T-helper 2 cell treated with Interferon-gamma antibody and Interleukin-4, amounts not matched to agents 5 μg/mL and 100 μg/mL, for 36 hours (primary cell): ENCODE measurements around the gene TMEM236.
A peak's percentile ranks its signal among the peaks of the same experiment; 100 is the strongest.

Experiments used
- DNase-seq: peaks from one replicate; pipeline ENCODE4 v3.0.0; 2021; ENCODE audit warnings: low spot score
- H3K27ac Mint-ChIP-seq: one replicate; pipeline ENCODE4 v1.8.0; 2021; ENCODE audit warnings: mild to moderate bottlenecking, mixed read lengths
- H3K27me3 Mint-ChIP-seq: one replicate; pipeline ENCODE4 v1.8.0; 2021; ENCODE audit warnings: low read depth, mixed read lengths
- H3K36me3 Mint-ChIP-seq: one replicate; pipeline ENCODE4 v1.8.0; 2021; ENCODE audit warnings: low read depth, mixed read lengths
- H3K4me1 Mint-ChIP-seq: one replicate; pipeline ENCODE4 v1.8.0; 2021; ENCODE audit warnings: low read depth, mixed read lengths
- H3K4me3 Mint-ChIP-seq: one replicate; pipeline ENCODE4 v1.8.0; 2022; ENCODE audit warnings: mild to moderate bottlenecking, moderate library complexity, mixed read lengths
- H3K9me3 Mint-ChIP-seq: one replicate; pipeline ENCODE4 v1.8.0; 2021; ENCODE audit warnings: mixed read lengths

TMEM236 gene

DNA sequence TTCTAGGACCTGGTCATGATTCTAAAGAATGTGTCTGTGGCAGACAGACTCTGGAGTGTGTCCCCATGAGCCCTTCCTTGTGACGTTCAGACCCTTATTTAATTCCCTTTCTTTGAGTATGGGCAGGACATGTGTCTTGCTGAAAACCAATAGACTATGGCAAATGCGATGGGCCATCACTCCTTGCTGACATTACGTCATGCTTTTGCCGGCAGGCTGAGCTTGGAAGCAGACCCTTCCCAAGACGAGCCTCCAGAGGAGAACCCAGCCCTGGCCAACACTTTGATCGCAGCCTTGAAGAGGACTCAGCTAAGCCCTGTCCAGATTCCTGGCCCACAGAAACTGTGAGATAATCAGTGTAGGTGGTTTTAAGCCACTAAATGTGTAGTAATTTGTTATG, 18.4 kb upstream of the TMEM236 start:
- no peak overlapping the region for H3K4me3 Mint-ChIP-seq
- no peaks in the 10 kb centered on the region for H3K9me3 Mint-ChIP-seq
- no peaks in the 10 kb centered on the region for H3K36me3 Mint-ChIP-seq
- no peak overlapping the region for H3K27ac Mint-ChIP-seq
- H3K27me3 Mint-ChIP-seq = no peaks in the 10 kb centered on the region
- H3K4me1 Mint-ChIP-seq = no peaks in the 10 kb centered on the region
- DNase-seq = no peak

DNA sequence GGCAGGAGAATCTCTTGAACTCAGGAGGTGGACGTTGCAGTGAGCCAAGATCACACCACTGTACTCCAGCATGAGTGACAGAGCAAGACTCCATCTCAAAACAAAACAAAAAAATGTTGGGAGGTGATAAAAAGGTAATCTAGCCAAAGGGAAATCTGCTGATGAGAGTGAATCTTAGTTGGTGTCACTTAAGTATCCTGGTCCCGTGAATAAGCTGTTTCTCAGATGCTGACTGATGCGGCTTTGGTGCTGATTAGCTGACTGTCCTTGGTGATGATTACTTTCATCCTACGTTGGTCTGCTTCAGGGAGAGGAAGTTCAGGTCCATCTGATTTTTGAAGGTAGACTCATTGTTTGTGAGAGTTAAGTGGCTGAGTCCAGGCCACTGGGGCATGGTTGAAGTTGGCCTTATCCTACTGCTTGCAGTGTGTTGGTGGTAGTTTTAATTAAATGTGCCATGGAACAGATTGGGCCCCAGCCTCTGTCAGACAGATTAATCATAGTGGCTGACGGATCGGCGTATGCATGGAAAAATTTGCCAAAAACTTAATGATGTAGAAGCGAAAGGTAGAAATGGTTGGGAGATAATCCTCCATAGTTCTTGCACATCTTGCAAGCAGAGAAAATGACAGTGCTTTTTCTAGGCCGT, 17.4 kb upstream of the TMEM236 start:
- no peak for DNase-seq
- no peak overlapping the region for H3K4me3 Mint-ChIP-seq
- no peaks in the 10 kb centered on the region for H3K4me1 Mint-ChIP-seq
- H3K27me3 Mint-ChIP-seq = no peaks in the 10 kb centered on the region
- no peak overlapping the region for H3K27ac Mint-ChIP-seq
- no peaks in the 10 kb centered on the region for H3K9me3 Mint-ChIP-seq
- no peaks in the 10 kb centered on the region for H3K36me3 Mint-ChIP-seq

DNA sequence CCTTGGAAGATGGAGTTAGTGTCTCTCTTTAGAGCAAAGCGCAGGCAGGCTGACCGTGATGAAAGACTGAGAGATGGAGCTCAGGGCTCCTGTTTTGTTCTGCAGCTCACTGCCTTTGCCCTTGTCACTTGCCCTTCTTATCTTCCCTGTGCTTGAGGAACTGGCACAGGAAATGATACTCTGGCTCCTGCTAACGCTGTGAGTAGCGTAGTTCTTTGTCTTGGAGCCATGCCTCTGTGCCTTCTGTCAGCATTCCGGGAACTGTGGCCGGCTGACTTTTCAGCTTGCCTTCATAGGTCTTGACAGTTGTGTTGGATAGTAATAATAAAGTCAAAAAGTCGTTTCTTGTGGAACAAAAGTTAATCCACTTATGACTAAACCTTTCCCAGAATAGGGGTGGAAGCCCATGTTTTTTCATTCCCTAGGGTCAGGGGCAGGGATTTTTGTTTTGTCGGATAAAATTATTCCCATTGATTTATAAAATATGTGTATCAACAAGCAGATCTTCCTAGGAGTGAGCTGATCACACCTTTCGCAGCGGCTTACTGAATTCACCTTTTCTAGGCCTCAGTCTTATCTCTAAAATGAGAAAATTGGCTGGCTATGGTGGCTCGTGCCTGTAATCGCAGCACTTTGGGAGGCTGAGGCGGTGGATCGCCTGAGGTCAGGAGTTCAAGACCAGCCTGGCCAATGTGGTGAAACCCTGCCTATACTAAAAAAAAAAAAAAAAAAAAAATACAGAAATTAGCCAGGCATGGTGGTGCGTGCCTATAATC, 16.6 kb upstream of the TMEM236 start:
- Mint-ChIP-seq H3K27me3 (no peaks in the 10 kb centered on the region), H3K9me3 (no peaks in the 10 kb centered on the region), H3K36me3 (no peaks in the 10 kb centered on the region), H3K4me3 (no peak overlapping the region), H3K27ac (no peak overlapping the region), H3K4me1 (no peaks in the 10 kb centered on the region)
- DNase-seq = no peak

DNA sequence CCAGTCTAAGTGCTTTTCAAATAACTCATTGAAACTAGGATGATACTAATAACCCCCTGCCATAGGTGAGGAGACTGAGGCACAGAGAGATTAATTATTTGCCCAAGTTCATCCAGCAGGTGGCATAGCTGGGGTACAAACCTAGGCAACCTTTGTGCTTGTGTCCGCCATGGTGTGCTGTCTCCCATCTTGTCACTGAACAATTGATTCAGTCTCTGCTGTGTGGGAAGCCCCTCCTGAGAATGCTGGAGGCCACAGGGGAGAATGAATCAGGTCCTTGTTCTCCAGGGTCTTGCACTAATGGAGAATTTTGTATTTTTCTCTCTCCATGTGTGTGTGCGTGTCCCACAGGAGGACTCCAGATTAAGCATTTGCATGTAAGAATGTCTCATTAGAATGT, 15.8 kb upstream of the TMEM236 start:
- Mint-ChIP-seq H3K4me3 (no peak overlapping the region), H3K4me1 (no peaks in the 10 kb centered on the region), H3K27me3 (no peaks in the 10 kb centered on the region), H3K27ac (no peak overlapping the region), H3K36me3 (no peaks in the 10 kb centered on the region), H3K9me3 (no peaks in the 10 kb centered on the region)
- DNase-seq = no peak

DNA sequence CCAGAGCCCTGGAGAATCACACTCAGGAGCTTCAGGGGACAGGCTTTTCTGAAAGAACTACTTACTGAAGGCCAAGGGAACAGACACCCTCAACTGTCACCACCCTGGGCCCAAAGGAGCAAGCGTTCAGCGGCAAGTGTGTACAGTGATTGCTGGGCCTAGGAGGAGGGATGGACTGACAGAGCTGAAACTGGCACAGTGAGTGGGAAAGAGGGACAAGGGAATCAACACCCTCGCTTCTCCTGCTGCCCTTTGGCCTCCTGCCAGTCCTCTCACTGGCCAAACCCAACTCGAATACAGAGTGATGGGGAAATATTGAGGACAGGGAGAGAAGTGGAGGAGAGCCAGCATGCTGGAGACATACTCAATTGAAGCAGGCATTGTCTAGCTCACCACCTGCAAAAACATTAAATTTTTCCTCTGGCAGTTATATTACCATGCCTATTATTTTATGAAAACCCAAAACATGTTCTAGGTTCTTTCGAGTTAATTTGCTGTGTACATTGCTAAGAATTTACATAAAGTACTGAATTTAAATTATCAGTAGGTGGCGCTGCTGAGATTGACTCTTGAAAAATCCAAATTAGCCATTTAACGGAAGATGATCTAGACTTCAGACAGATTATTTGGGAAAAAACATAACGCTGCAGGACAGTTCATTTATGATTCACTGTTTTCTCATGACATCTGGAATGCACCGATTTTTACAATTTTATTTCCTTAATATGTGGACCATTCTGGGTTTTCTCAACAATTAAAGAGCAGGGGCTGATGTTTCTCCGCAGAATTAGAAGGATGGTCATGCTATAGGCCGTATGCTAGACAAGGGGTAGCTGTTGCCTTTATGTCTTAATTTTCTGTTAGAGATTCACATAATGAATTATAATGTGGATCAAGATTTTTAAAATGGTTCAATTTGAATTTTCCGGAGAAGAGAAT, 14.7 kb upstream of the TMEM236 start:
- Mint-ChIP-seq H3K27me3 (no peaks in the 10 kb centered on the region), H3K36me3 (no peaks in the 10 kb centered on the region), H3K27ac (no peak overlapping the region), H3K4me3 (no peak overlapping the region), H3K4me1 (no peaks in the 10 kb centered on the region), H3K9me3 (no peaks in the 10 kb centered on the region)
- DNase-seq = no peak

DNA sequence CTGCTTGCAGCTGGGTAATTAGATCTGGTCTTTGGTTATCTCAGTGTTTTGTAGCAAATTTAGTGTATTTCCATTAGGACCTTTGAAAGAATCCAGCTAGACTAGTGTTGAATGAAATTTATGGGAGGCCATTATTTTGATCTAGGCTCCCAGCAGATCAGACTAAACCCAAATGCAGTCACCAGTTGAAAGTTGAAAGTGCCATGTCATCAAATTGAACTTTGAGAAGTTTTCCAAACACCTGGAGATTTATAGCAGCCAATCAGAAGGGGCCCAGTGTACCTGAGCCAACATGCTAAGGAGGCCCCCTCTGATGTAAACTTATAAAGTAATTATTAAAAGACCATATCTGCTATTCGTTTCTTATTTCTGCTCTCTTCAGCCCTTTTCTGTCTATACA, 11.3 kb upstream of the TMEM236 start:
- no peaks in the 10 kb centered on the region for H3K36me3 Mint-ChIP-seq
- H3K4me3 Mint-ChIP-seq = no peak overlapping the region
- H3K4me1 Mint-ChIP-seq = peaks cover 11% of the 10 kb centered on the region
- no peak overlapping the region for H3K27ac Mint-ChIP-seq
- H3K9me3 Mint-ChIP-seq = no peaks in the 10 kb centered on the region
- DNase-seq = no peak
- H3K27me3 Mint-ChIP-seq = no peaks in the 10 kb centered on the region

DNA sequence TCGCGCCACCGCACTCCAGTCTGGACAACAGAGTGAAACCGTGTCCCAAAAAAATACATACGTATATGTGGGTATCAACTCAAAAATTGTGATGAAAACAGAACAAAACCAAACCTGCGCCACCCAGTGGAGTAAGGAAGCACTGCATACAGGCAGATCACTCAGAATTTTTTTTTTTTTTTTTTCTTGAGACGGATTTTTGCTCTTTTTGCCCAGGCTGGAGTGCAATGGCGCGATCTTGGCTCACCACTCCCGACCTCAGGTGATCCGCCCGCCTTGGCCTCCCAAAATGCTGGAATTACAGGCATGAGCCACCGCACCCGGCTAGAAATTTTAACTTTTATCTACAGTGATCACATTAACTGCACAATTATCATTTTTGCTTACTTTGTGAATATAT, 9.1 kb upstream of the TMEM236 start:
- Mint-ChIP-seq H3K27me3 (no peaks in the 10 kb centered on the region), H3K4me3 (no peak overlapping the region), H3K9me3 (no peaks in the 10 kb centered on the region), H3K36me3 (no peaks in the 10 kb centered on the region), H3K27ac (no peak overlapping the region), H3K4me1 (peaks cover 11% of the 10 kb centered on the region)
- DNase-seq = peak; percentile 37

DNA sequence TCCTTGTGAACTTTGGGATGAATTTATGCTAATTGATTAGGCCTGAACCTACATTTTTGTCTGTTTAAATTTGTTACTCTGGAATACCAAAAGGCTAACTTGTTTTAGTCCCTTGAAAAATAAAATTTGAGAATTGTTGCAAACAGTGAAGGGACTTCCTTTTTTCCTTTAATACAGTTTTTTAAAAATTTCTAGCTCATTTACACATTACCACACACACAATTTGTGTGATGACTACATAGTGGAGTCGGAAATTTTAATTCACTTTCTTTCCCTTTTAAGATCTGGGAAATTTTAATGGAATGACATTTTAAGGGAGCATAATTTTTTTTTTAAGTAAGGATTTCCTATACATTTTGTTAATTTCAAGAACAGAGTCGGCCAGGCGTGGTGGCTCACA, 8.6 kb upstream of the TMEM236 start:
- no peak overlapping the region for H3K27ac Mint-ChIP-seq
- no peak for DNase-seq
- H3K4me1 Mint-ChIP-seq = peaks cover 11% of the 10 kb centered on the region
- no peak overlapping the region for H3K4me3 Mint-ChIP-seq
- H3K36me3 Mint-ChIP-seq = no peaks in the 10 kb centered on the region
- no peaks in the 10 kb centered on the region for H3K27me3 Mint-ChIP-seq
- no peaks in the 10 kb centered on the region for H3K9me3 Mint-ChIP-seq

DNA sequence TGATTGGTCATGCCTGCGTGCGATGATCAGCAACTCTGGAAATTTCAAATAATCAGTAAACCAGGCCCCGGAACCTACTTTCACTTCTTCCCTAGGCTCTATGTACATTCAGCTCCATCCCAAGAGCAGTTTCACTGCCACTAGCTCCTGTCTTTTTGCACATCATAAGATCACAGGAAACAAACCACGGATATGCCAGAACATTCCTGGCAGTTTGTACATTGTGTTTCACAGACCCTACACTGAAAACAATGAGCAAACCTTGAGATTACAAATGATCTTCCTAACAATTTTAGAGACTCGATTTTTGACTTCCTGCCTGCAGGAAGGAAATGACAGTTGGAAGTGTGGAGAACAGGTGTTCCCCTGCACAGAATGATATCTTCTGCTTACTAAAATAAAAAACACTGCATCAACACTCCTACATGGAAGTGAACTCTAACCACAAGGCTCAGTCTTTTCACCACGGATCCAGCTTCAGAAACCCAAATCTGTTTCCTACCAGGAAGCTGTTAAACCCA, 7.6 kb upstream of the TMEM236 start:
- peaks cover 11% of the 10 kb centered on the region for H3K4me1 Mint-ChIP-seq
- DNase-seq = no peak
- H3K36me3 Mint-ChIP-seq = no peaks in the 10 kb centered on the region
- no peaks in the 10 kb centered on the region for H3K9me3 Mint-ChIP-seq
- H3K27ac Mint-ChIP-seq = no peak overlapping the region
- no peak overlapping the region for H3K4me3 Mint-ChIP-seq
- H3K27me3 Mint-ChIP-seq = no peaks in the 10 kb centered on the region

DNA sequence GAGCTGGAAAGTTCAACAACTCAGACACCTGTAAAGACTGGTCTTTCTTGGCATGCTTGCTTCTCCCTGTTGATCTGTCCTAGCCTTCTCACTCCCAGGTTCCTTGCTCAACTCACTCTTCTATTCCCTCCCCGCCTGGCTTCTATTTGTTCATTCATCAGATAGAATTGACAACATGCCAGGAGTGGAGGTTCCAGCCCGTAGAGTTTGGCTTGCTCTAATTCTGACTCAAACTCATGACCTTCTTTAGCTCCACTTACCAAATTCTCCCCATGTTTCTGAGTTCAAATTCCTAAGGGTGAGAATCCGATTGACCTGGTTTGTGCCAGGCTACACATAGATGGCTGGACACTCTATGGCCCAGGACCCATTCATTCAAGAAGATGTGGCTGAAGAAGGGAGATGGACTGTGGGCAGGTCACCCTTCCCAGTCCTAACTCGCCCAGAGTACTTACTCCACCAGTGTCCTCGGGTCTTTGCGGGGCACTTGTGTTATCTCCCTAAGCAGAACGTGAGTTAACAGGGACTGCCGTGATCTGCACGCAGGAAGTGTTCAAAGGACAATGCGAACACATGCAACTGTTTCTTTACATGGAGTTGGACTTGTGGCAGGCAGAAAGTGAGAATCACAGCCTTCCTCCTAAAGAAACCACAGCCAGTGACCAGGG, 4.0 kb upstream of the TMEM236 start:
- Mint-ChIP-seq H3K36me3 (no peaks in the 10 kb centered on the region), H3K27ac (no peak overlapping the region), H3K9me3 (no peaks in the 10 kb centered on the region), H3K4me3 (no peak overlapping the region), H3K4me1 (peaks cover 11% of the 10 kb centered on the region), H3K27me3 (no peaks in the 10 kb centered on the region)
- no peak for DNase-seq

DNA sequence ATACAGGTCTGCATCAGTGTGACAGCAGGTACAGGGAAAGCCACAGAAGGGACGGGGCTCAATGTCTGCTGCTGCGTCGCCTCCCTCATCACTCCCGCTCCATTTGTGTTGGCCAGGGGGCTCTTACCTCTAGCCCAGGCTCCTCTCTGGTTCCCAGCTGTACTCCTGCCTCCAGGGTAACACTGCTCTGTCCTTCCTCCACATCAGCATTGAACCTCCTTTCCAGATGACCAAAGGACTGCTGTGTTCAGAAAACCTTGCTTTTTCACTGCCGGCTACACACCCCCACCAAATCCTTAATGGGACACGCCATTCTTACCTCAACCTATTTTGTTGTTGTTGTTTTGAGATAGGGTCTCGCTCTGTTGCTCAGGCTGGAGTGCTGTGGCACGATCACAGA, 2.1 kb upstream of the TMEM236 start:
- DNase-seq = no peak
- Mint-ChIP-seq H3K4me3 (no peak overlapping the region), H3K27me3 (peaks cover 2% of the 10 kb centered on the region), H3K27ac (no peak overlapping the region), H3K36me3 (no peaks in the 10 kb centered on the region), H3K4me1 (peaks cover 1% of the 10 kb centered on the region), H3K9me3 (no peaks in the 10 kb centered on the region)

DNA sequence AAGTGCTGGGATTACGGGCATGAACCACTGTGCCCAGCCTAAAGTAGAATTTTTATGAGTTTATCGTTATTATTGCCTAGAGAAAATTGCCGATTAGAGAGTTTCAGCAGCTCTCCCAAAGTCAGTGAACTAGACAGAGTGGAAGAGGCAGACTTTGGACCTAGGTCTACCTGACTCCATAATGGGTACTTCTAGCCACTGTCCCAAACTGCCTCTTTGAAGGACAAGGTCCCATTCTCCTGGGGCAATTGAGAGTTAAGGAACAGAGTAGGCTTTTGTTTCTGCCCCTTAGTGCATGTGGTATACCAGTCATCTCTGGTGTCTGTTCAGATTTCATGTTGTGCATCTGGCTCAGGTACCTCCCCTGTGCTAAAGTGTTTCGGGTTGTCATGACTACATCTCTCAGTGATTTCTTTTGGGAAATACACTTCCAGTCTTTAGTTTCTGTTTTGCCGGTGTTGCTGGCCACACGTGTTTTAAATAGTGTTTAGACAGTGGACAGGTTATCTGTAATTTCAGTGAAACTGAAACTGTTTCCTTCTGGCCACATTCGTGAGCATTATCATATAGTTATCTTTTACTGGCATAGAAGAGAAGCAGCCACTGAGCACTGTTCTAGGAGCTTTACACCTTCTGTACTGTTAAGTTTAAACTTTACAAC, 4.7 kb downstream of the TMEM236 start:
- Mint-ChIP-seq H3K27me3 (peaks cover 2% of the 10 kb centered on the region), H3K27ac (no peak overlapping the region), H3K4me1 (peaks cover 9% of the 10 kb centered on the region), H3K36me3 (no peaks in the 10 kb centered on the region), H3K4me3 (peak overlapping the region; percentile 53), H3K9me3 (no peaks in the 10 kb centered on the region)
- DNase-seq = no peak

DNA sequence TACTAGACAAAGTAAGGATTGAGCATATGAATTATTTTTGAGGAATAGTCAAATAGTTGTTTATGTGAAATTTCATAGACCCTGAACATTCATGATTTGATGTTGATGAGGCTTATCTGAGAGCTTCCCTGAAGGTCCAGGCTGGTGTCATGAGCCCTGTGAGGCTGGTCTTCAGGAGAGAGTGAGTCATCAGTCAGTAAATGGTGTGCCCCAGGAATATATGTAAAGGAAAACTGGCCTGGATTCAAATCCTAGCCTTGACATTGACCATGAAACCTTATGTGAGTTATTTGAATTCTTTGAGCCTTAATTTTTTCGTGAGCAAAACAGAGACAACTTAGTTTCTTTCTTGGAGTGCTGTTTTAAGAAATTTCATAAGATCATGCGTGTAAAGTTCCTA, 6.2 kb downstream of the TMEM236 start:
- no peaks in the 10 kb centered on the region for H3K9me3 Mint-ChIP-seq
- no peak overlapping the region for H3K4me3 Mint-ChIP-seq
- H3K27me3 Mint-ChIP-seq = peaks cover 2% of the 10 kb centered on the region
- H3K27ac Mint-ChIP-seq = no peak overlapping the region
- no peaks in the 10 kb centered on the region for H3K36me3 Mint-ChIP-seq
- H3K4me1 Mint-ChIP-seq = peaks cover 9% of the 10 kb centered on the region
- DNase-seq = no peak
